ENCODE data around the gene TSPAN18.
A peak's percentile ranks its signal among the peaks of the same experiment; 100 is the strongest.

The TSPAN18 gene

DNA sequence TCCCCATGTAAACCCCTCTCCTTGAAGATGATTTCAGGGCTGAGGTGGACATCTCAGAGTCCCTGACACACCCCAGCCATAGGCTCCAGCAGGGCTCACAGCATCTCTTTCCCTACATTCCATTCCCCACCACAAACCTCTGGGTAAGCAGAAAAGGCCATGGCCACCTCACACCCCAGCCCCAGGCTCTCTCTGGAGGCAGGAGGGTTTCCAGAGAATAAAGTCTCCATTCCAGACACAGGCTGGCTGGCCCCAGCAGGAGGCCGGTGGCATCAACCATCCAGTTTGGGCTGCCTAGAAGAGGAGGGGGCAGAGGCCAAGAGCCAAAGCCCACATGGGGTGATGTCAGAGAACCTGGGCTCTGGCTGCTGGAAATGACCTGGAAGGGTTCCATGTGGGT lies 162.5 kb downstream of the TSPAN18 start:
- no peak for DNase-seq (ENCODE audit: low spot score)

DNA sequence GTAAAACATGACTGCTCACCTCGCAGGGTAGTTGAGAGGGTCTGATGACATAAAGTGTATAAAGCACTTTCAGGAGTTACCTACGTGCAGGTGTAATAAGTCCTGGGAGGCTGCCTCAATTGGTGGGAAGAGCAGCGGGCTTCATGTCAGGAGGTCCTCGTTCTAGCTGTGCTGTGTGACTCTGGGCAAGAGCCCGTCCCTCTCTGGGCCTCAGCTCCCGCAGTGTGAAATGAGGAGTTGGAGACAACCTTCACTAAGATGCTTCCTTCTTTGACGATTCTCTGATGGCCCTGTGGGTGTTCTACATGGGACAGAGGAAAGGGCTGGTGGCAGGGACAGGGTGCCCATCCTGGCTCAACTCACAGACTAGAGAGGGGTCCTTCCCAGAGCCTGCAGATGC lies 166.1 kb downstream of the TSPAN18 start:
- DNase-seq (ENCODE audit: low spot score) = no peak

DNA sequence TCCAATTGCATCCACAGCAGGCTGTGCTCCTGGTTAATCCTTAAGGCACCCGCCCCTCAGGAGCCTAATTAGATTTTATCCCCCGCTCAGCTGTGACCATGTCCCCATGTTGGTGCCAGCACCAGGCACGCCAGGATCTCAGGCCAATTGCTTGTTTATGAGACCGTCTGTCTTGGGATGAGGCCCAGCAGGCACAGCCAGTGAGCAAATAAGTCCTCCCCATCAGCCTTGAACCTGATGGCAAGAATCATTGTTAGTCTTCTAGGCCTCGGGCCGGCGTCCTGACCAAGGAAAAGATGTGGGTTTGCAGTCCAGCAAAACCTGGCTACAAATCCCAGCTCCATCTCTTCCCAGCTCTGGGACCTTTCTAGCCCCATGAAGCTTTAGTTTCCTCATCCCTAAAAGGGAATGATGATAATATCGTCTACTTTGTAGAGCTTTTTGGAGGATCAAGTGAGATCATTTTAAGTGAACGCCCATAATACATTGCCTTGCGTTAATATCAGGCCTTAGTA lies 166.6 kb downstream of the TSPAN18 start:
- DNase-seq (ENCODE audit: low spot score) = peak; percentile 51

DNA sequence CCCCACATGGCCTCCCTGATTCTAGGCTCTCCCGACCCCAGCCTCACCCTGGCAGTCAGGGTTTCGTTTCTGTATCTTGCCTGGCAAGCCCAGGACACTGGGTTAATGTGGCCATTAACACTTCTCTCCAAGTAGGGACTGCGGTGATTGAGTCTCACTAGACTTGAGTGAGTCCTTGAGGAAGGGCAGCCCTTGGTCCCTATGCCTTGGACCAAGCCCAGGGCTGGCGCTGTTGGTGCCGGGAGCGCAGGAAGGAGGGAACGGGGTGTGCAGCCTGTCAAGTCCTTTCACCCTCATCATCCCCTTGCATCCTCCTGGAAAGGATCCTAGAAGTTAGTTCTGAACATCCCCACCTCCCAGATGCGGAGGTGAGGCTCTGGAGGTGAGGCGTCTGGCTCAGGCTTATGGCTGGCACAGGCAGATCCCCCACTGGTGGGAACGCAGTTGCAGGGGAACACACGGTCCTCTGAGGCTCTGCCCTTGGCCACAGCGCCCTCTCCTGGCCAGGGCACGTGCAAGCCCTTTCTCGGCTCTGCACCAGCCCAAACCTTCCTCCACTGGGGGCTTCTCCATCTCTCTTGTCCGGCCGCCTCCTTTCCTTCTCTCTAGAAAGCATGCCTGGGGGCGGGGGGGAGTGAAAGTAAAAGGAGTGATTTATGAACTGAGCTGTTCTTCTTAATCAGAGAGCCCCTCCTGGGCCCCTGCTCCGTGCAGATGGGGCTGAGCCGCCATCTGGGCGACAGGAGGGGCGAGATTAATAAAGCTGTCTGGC lies 167.3 kb downstream of the TSPAN18 start:
- DNase-seq (ENCODE audit: low spot score) = peak; percentile 77

DNA sequence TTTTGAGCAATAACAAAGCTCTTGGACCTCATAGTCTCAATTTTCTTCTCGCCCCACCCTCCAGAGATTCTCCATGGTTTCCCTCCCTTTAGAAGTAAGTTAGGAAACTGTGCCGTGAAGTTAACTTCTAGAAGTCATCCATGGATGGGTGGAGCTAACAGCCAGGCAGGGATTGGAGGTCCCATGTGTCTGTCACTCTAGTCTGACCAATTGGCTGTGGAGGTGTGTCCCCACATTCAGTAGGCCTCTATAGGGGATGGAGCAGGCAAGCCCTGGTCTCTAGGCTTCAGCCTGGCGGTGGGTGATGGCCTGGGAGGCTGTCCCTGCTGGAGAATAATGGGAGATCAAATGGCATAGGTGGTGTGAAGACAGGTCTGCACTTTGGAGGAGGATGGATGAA lies 173.2 kb downstream of the TSPAN18 start:
- no peak for DNase-seq (ENCODE audit: low spot score)

DNA sequence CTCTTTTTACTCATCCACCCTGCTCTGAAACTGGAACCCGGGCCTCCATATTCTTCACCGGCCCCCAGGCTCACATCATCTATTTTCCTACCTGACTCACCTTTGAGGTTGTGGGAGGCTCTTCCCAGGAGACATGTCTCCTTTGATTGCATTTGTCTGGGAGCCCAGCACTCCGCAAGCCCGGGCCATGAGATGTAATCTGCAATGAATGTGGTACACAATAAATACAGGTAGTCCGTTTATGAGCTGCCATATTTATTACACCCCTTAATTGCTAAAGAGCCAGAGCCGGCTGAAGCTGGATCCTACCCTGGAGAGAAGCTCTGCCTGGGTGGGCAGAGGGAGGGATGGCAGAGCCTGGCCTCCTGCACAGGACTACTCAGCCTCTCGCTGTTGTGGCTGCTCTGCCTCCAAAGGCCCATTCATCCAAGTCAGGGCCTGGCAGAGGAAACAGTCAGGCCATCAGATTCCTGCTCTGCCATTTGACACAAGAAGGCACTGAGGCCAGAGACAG lies 174.4 kb downstream of the TSPAN18 start:
- DNase-seq (ENCODE audit: low spot score) = no peak

DNA sequence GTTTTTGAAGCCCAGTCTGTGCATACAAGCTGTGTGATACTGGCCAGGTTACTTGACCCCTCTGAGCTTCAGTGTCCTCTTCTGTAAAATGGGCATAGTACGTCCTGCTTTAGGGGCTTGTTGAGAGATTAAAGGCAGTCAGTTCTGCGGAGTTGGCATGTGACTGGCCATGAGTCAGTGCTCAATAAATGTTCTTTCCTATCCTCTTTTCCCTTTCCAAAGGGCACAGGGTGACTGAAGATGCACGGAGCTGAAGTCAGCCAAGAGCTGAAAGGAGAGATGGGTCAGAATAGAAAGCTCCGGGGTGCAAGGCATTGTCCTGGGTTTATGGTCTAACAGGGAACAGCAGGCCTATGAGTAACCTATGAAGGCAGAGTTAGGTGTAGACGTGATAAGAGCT lies 175.0 kb downstream of the TSPAN18 start:
- DNase-seq (ENCODE audit: low spot score) = no peak

DNA sequence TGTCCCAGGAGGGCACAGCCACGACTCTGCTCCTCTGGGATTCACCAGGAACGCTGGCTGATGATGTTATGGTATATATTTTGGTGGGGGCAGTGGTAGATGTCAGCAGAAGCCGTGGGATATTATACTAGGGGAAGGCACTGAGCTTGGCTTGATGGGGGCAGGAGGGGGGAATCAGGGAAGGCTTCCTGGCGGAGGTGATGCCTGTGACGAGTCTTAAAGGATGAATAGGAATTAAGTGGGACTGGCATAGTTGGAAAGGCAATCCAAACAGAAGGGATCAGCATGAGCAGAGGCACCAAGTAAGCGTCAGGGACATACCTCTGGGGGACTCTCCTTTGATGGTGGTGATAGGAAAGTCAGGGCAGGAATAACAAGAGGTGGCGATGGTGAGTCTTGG lies 176.3 kb downstream of the TSPAN18 start:
- no peak for DNase-seq (ENCODE audit: low spot score)

DNA sequence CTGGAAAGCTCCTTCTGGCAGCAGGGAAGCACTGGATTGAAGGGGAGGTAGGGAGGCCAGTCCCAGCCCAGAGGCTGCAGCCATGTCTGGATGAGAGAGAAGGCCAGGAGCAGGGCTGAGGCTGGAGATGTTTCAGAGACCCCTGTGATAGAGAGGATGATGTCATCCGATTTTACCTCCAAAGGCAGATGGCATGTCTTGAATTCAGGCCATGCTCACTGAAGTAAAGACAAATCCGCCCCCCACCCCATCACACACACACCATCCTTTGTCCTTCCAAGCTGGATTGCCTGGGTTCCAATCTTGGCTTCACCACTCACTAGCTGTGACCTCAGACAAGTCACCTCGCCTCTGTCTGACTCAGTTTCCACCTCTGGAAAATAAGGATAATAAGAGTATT lies 176.8 kb downstream of the TSPAN18 start:
- DNase-seq (ENCODE audit: low spot score) = no peak

DNA sequence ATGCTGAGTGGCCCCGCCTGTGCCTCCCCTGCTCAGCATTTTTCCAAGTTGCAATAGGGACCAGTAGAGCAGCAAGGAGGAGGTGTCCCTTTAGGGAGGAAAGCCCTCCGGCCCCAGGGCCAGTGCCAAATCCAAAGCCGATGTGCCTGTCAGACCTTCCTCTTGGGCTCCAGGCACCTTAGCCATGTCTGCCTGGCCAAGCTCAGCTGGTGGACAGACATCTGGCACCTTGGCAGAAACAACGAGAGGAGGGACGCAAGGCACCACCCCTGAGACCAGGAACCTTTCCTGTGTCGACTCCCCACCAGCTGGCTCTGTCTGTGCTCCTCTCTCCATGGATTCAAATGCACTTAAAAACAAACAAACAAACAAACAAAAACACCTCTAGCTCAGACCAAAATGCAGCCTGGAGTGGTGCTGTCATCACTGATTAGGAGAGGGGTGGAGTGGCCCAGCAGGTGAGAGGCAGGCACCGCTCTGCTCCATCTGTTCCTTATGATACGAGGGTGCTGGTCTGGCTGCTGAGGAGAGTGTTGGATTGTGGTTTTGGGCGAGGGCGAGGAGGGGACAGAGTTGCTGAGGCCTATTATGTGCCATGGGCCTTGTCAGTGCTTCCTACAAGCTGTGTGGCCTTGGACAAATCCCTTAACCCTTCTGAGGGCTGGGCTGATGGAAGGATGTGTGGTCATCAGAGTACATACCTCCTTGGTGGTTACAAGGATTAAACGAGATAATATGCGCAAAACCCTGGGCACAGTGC lies 177.7 kb downstream of the TSPAN18 start:
- no peak for DNase-seq (ENCODE audit: low spot score)

DNA sequence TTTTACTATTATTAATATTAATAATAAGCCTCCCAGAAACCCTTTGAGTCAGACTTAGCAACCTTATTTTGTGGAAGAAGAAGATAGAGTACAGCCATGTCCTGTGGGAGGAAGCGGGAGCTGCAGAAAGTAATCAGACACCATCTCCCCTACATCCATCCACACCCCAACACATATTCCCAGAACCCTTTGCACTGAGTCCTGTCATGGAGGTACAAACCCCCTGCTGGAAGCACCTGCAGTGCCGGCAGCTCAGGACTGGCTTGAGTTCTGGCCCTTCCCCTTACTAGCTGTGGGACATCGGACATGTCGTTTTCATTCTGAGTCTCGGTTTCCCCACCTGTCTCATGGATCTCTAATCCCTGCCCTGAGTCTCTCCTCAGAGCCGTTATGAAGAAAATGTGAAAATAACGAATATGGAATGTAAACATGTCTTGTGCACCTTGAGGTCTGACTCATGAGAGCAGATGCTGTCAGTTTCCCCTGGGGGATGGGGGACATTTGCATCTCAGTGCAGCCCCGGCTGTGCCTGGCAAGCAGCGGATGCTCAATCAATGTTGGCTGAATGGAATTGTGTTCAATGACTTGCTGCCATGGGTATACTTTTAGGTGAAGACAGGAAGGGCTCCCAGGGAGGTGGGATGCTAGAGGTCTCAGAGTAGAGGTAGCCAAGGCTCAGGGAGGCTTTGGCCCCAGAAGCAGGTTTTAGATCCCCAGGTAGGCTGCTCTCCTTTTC lies 178.5 kb downstream of the TSPAN18 start:
- no peak for DNase-seq (ENCODE audit: low spot score)

DNA sequence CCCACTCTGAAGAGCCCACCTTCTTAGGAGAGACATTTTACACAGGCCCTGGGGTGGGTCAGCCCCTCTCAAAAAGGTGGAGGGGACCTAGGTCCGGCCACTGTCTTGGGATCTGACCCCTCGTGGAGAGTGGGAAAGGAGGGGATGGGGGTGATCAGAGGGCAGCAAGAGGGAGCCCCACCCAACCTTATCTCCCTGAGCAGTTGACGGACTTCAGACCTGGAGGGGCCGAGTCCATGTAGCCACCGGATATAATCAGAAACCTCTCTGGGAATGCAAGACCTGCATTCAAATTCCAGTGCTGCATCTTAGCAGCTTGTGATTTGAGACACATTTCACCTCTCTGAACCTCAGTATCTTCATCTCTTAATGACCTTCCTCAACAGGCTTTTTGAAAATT lies 179.9 kb downstream of the TSPAN18 start:
- DNase-seq (ENCODE audit: low spot score) = no peak

DNA sequence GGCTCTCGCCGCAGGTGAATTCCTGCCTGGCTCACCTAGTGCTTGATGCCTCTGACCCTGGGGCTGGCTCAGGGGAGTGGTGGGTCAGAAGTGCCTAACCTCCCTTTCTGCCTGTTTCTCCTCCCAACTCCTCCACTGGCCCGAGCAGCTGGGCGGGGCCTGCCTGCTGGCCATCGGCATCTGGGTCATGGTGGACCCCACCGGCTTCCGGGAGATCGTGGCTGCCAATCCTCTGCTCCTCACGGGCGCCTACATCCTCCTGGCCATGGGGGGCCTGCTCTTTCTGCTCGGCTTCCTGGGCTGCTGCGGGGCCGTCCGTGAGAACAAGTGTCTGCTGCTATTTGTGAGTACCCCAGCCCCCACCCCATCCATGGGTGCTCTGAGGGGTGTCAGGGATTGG lies 182.8 kb downstream of the TSPAN18 start:
- DNase-seq (ENCODE audit: low spot score) = no peak

DNA sequence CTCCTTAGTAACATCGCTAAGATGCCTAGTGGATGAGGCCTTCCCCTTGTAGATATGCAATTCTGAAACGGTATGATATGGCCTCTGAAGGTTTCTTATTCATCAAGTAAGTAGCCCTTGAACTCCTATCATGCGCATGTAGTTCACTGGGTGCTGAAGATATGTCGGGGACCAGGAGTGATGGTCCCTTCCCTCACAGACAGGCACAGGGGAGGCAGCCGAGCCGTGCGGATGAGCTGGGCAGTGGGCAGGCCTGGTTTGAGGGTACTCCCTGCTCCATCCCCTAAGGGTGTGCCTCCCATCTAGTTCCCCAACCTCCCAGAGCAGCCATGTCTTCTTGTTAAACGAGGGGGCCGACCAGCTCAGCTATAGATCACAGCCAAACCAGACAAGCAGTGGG lies 183.8 kb downstream of the TSPAN18 start:
- no peak for DNase-seq (ENCODE audit: low spot score)

DNA sequence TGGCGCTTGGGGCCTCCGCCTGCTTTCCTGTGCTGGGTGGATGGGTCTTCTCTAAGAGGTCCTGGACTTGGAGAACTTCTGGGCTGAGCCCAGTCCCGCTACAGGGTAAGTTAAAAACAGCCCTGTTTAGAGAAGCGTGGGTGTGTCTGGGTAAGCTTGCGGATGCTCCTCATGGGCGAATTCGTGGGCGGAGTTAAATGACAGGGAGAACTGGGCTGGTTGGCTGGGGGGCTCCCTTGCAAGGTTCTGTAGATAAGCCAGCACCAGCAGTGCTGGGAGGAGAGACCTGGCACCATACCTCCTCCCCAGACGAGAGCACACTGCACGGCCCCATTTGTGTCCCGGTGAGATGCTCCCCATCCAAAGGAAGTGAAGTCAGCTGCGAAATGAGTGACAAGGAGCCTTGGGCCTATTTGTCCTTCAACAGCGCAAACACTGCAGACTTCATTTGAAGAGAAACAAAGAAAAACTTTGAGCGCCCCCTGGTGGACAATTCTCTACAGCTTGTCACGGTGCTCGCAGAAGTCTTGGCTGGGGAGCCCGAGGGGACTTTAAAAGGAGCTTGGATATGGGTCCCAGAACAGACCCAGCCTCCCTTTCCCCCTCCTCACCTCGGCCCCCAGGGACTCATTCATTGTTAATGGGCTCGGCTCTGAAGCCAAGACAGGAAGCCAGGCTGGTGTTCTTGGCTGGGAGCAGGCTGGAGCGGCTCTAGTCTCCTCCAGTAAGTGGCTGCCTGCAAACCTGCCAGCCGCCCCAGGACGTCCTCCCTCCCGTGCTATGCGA lies 184.5 kb downstream of the TSPAN18 start:
- DNase-seq (ENCODE audit: low spot score) = peak; percentile 88

DNA sequence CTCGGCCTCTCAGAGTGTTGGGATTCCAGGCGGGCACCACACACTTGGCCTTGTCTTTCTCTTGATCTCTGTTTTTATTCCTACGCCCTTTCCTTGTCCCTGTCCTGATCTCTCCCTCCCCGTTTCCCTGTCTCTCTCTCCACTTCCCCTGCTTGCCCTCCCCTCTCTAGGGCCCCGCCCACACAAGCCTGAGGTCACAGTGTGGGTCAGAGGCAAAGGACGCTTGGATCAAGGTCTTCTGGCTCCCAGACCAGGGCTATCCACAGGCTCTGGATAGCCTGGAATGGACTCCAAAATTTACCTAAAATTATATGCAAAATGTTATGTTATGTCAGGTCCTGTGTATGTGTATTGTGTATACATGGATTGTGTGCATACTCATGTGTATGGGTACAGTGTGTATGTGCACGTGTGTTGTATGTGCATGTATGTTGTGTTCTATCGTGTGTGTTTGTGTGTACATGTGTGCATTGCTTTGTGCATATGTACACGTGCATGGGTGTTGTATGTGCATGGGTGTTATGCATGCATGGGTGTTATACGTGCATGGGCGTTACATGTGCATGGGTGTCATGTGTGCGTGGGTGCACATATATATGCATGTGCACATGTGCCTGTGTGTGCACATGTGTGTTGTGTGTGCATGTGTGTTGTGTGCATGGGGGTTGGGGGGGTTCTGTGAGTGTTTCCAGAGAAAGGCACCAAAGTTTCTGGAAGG lies 185.7 kb downstream of the TSPAN18 start:
- no peak for DNase-seq (ENCODE audit: low spot score)

DNA sequence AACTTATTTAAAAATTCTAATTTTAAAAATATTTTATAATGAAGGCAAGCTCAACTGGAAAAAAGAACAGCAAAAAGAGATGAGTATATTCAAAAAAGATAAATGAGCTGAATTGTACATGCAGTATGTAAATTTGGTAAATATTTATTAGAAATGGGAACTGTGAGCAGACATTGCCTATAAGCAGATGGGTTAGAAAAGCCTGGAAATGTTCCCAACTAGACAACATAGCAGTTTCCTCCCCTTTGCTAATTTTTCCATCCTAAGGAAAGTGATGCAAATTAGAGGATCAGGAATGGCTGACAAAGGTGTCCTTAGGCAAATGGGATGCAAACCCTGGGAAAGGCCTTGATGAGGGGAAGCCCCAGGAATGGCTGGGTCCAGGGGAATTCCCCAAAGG lies 186.7 kb downstream of the TSPAN18 start:
- no peak for DNase-seq (ENCODE audit: low spot score)

DNA sequence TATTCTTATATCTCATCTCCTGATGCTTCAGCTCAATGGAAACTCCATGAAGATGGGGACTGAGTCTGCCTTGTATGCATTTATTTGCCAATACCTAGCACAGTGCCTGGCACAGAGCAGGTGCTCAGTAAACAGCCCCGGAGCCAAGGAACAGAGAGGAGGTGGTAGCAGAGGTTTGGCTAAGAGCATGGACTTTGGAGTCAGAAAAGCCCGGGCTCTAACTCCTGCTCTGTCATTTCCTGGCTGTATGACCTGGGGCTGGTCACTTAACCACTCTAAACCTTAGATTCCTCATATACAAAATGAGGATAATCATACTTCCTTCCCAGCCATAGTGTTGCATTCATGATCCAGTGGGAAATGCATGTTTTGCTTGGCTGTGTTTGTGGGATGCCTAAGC lies 187.3 kb downstream of the TSPAN18 start:
- no peak for DNase-seq (ENCODE audit: low spot score)

DNA sequence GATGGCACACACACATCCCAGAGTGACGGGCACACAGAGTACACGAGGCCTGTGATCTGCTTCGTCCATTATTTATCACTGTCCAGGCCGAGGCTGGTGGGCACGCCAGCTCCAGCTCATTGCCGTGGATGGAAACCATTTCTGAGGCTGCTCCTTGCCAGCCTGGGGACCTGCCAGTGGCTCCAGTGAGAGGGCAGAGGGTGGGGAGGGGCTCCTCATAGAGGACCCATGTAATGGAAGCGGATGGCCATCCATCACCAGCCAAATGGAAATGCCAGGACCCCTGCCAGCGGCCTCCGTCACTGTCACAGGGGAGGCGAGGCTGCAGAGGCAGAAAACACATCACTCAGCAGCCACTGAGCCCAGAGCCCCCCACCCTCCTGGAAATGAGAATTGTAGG lies 188.2 kb downstream of the TSPAN18 start:
- DNase-seq (ENCODE audit: low spot score) = no peak

DNA sequence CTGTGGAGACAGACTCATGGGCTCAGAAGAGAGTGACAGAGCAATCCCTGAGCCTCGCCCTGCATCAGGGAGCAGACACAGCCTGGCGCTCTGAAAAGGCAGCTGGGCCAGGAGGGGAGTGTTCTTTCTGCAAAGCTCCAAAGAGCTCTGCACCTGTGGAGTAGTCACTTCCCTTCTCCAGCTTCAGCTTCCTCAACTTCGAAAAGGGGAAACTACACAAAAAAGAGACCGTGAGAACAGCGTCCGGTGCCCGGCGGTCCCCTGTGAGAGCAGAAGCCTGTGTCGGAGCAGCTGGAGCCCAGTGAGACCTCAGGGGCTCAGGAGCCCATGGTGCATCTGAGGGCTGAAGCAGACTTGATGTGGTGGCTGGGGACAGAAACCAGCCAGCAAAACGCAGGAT lies 188.9 kb downstream of the TSPAN18 start:
- DNase-seq (ENCODE audit: low spot score) = no peak

DNA sequence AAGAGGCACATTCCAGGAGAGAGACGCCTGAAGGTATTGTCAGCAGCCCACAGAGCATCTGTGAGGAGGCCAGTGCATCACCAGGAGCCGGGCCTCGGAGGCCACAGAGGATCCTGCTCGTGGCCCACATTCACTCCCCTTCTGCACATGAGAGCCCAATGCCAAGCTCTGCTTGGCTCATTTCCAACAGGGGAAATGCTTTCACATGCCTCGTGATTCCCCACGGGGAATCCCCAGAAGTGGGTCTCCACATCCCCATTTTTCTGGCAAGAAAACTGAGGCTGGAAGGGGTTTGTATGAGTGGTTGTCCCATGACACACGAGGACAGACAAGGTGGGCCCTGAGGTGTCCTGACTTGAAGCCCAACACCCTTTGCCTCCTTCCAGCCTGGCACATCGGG lies 189.6 kb downstream of the TSPAN18 start:
- no peak for DNase-seq (ENCODE audit: low spot score)
